Tibial nerve (tissue), 3 donors: Measurements from ENCODE around the gene MCU.
"Not testable (repeated sequence)": the region's sequence is repeated elsewhere in the genome, so short reads cannot be mapped to it uniquely, and the experiment has no call there.

Experiments
- CTCF ChIP-seq, 5 experiments: fragments of 200-600 bp in 3 of 5; fragments of 450-650 bp in 2 of 5; sonication (generic) in 3 of 5; IDR thresholded peaks; one replicate each; pipeline ENCODE4 v1.5.1; 2016 to 2019; ENCODE audit warnings: antibody characterized with exemption in 5 of 5, mild to moderate bottlenecking in 3 of 5, moderate library complexity in 2 of 5
- POLR2A ChIP-seq, 2 donors: fragments of 450-650 bp; IDR thresholded peaks; one replicate each; pipeline ENCODE4 v1.6.1; 2017; ENCODE audit warnings: antibody characterized with exemption in 2 of 2, mild to moderate bottlenecking in 2 of 2, moderate library complexity in 2 of 2

- TF ChIP-seq POLR2A, CTCF (IDR thresholded peaks at IDR 0.05): not testable (repeated sequence)
These were observed 67.0 kb downstream of the MCU start for GRCh38 chr10:72758930-72759329.
